ENCODE results near the gene PCLO. TPM values are rescaled to one million over a fixed set of nuclear protein-coding genes. Genes with fewer than 3 reads are reported as not detected.

Gene PCLO
- total and polyA plus RNA-seq, 2 of the 4 experiments (the other 2 are of a cell fraction), result under 0.01 to 0.05 TPM

GRCh38 chr7:83204715-83205114, 42.0 kb upstream of the PCLO start:
- no TSS peak for BruUV-seq (replicated peaks)
- no peak for ATAC-seq (ENCODE audit: low read depth)
- POLR2A ChIA-PET (ENCODE audit: unreplicated experiment), result no interaction called here

More at GRCh38 chr7:83204715-83205114, 42.0 kb upstream of the PCLO start:
- no peak for DNase-seq
- H3K56ac ChIP-seq (ENCODE audit: extremely low read depth, insufficient read depth, low read length), result no peak overlapping the region
- H3K9ac ChIP-seq (ENCODE audit: low read depth, low read length), result no peak overlapping the region
- H3K36me3 ChIP-seq (ENCODE audit: control insufficient read depth, insufficient read depth, low read length), result no peaks in the 10 kb centered on the region
- no peaks in the 10 kb centered on the region for H4K20me1 ChIP-seq (ENCODE audit: insufficient read depth, low read length)
- H4K5ac ChIP-seq (ENCODE audit: low read depth, low read length), result no peak overlapping the region
- intact Hi-C loops (cut with micrococcal nuclease), result no loop called here
- no peak overlapping the region for H2AK5ac ChIP-seq (ENCODE audit: low read depth, low read length)
- H3K79me1 ChIP-seq (ENCODE audit: low read depth in 1 of 2, low read length in 2 of 2), result no peaks in the 10 kb centered on the region
- no peak overlapping the region for H2BK15ac ChIP-seq (ENCODE audit: low read depth, low read length)
- WGBS, 2 experiments (ENCODE audit: extremely low coverage in 2 of 2, insufficient read length in 1 of 2), result no CpG with 5 or more reads among the region's 2 CpGs
- no peak overlapping the region for H3K4me3 ChIP-seq (ENCODE audit: insufficient read depth, low read depth, low read length)
- H3K9me1 ChIP-seq (ENCODE audit: insufficient read depth, low read length), result no peaks in the 10 kb centered on the region
- no peaks in the 10 kb centered on the region for H3K9me3 ChIP-seq (ENCODE audit: control insufficient read depth, insufficient read depth, low read length)
- in situ Hi-C loops (cut with MboI; ENCODE audit: low sequenced_read_pairs), result no loop called here
- dilution Hi-C loops (cut with HindIII; ENCODE audit: low sequenced_read_pairs, unreplicated experiment), result no loop called here
- no peak overlapping the region for H2BK20ac ChIP-seq (ENCODE audit: low read depth, low read length)
- H3K18ac ChIP-seq (ENCODE audit: low read depth, low read length), result no peak overlapping the region
- no peak overlapping the region for H2AFZ ChIP-seq (replicated peaks; ENCODE audit: low read length, poor library complexity)
- H2AK9ac ChIP-seq (replicated peaks; ENCODE audit: low read depth, low read length, poor library complexity), result no peak overlapping the region
- no peaks in the 10 kb centered on the region for H3K27me3 ChIP-seq (ENCODE audit: control insufficient read depth, insufficient read depth, low read length)
- no peaks in the 10 kb centered on the region for H3K4me1 ChIP-seq (ENCODE audit: control insufficient read depth, insufficient read depth, low read length)
- H4K8ac ChIP-seq (ENCODE audit: low read depth in 2 of 2, low read length in 2 of 2), result no peak overlapping the region
- TF ChIP-seq CHD1 (IDR thresholded peaks at IDR 0.05; ENCODE audit: low read depth, low read length), result no peak
- no peak for TF ChIP-seq MAZ (IDR thresholded peaks at IDR 0.05; ENCODE audit: borderline replicate concordance, low read depth, low read length)
- H3K4ac ChIP-seq (ENCODE audit: low read depth, low read length), result no peak overlapping the region
- H3K23ac ChIP-seq (ENCODE audit: low read depth, low read length), result no peak overlapping the region
- no peak overlapping the region for H3K27ac ChIP-seq (ENCODE audit: insufficient read depth, low read length)
- H2BK120ac ChIP-seq (ENCODE audit: low read depth, low read length), result no peak overlapping the region
- CTCF ChIA-PET, result no interaction called here
- no peak overlapping the region for H3K4me2 ChIP-seq (ENCODE audit: low read depth, low read length)
- no peak overlapping the region for H3K14ac ChIP-seq (replicated peaks; ENCODE audit: low read depth, low read length)
- no peak overlapping the region for H4K91ac ChIP-seq (ENCODE audit: insufficient read depth, low read depth, low read length)
- no peak overlapping the region for H2BK5ac ChIP-seq (ENCODE audit: low read depth, low read length, poor library complexity, severe bottlenecking)
